K562 (cell line): Measurements from ENCODE around the gene CDH6.

Experiments
- EP300 ChIP-seq: IDR thresholded peaks from 2 replicates; pipeline ENCODE4 v1.6.1; 2012; ENCODE audit warnings: low read length, improper control_type of control experiment
- MBD2 ChIP-seq: sonication (generic); IDR thresholded peaks from 2 replicates; pipeline ENCODE4 v1.6.1; 2016; ENCODE audit warnings: low read depth, borderline replicate concordance
- TAF9B ChIP-seq: fragments of 450-650 bp; IDR thresholded peaks from 2 replicates; pipeline ENCODE4 v1.6.1; 2018; ENCODE audit warnings: mild to moderate bottlenecking; ENCODE audit not compliant: partially characterized antibody
- TF ChIP-seq, protein P1 (sequence below): sonication (generic); formaldehyde crosslinking; IDR thresholded peaks from 2 replicates; pipeline ENCODE4 v1.4.0; 2020; ENCODE audit warnings: mild to moderate bottlenecking, missing genetic modification reagents

DNA sequence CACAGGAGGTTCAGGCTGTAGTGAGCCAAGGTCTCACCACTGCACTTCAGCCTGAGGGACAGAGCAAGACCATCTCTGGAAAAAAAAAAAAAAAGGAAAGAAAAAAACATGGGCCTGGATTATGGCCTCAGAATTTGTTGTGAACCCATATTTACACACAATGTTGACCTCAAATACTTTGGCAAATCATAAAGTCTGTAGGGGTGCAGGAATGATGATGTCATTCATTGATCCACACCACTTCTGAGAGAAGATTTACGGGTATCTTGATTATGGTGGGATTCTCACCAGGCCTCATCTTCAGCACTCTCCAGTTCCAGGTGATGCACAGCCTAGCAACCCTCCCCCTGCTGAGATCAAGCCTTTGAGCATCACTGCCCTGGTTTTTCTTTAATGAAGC, 156.9 kb downstream of the CDH6 start:
- TF ChIP-seq EP300 (no peak), TAF9B (no peak), MBD2 (no peak)
- TF ChIP-seq, protein P1, sequence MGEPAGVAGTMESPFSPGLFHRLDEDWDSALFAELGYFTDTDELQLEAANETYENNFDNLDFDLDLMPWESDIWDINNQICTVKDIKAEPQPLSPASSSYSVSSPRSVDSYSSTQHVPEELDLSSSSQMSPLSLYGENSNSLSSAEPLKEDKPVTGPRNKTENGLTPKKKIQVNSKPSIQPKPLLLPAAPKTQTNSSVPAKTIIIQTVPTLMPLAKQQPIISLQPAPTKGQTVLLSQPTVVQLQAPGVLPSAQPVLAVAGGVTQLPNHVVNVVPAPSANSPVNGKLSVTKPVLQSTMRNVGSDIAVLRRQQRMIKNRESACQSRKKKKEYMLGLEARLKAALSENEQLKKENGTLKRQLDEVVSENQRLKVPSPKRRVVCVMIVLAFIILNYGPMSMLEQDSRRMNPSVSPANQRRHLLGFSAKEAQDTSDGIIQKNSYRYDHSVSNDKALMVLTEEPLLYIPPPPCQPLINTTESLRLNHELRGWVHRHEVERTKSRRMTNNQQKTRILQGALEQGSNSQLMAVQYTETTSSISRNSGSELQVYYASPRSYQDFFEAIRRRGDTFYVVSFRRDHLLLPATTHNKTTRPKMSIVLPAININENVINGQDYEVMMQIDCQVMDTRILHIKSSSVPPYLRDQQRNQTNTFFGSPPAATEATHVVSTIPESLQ (CRISPR knock-in tag), result no peak
